Mesenchymal stem cell (in vitro differentiated cells and primary cell): ENCODE results near the gene NRG3.

Experiments
- DNase-seq: peaks from one replicate; pipeline ENCODE4 v3.0.0-alpha.2; 2013
- H2AFZ ChIP-seq: one replicate; pipeline ENCODE4 v1.6.1; 2013; ENCODE audit warnings: low read depth, mild to moderate bottlenecking, control low read depth, inconsistent platforms, low read length, moderate library complexity
- H2AK5ac ChIP-seq: 2 replicates; pipeline ENCODE4 v1.6.1; 2013; ENCODE audit warnings: low read length, moderate library complexity, mild to moderate bottlenecking, inconsistent platforms; ENCODE audit not compliant: severe bottlenecking
- H2BK120ac ChIP-seq: one replicate; pipeline ENCODE4 v1.6.1; 2013; ENCODE audit warnings: low read depth, mild to moderate bottlenecking, inconsistent platforms, low read length, moderate library complexity
- H2BK12ac ChIP-seq, 2 experiments: one replicate each; pipeline ENCODE4 v1.6.1; 2013; ENCODE audit warnings: inconsistent platforms in 2 of 2, low read length in 2 of 2, mild to moderate bottlenecking in 2 of 2, moderate library complexity in 2 of 2, control low read depth in 1 of 2
- H2BK15ac ChIP-seq: one replicate; pipeline ENCODE4 v1.6.1; 2013; ENCODE audit warnings: mild to moderate bottlenecking, low read depth, inconsistent platforms; ENCODE audit not compliant: poor library complexity, severe bottlenecking
- H2BK5ac ChIP-seq: 2 replicates; pipeline ENCODE4 v1.6.1; 2013; ENCODE audit warnings: low read depth, mild to moderate bottlenecking, low read length, control low read depth, inconsistent platforms; ENCODE audit not compliant: poor library complexity, severe bottlenecking
- H3K14ac ChIP-seq, 2 experiments: one replicate each; pipeline ENCODE4 v1.6.1; 2013; ENCODE audit warnings: inconsistent platforms in 2 of 2, low read length in 2 of 2, control low read depth in 1 of 2, mild to moderate bottlenecking in 1 of 2, moderate library complexity in 1 of 2
- H3K18ac ChIP-seq, 2 experiments: one replicate each; pipeline ENCODE4 v1.6.1; 2013; ENCODE audit warnings: inconsistent platforms in 2 of 2, low read length in 2 of 2, control low read depth in 1 of 2, low read depth in 1 of 2, mild to moderate bottlenecking in 1 of 2
- H3K23ac ChIP-seq, 2 experiments: one replicate each; pipeline ENCODE4 v1.6.1; 2013; ENCODE audit warnings: inconsistent platforms in 2 of 2, low read length in 2 of 2, mild to moderate bottlenecking in 2 of 2, moderate library complexity in 2 of 2, control low read depth in 1 of 2
- H3K27ac ChIP-seq: 2 replicates; pipeline ENCODE4 v1.5.1; 2013; ENCODE audit warnings: mild to moderate bottlenecking, moderate library complexity, low read length, control low read depth, inconsistent platforms; ENCODE audit not compliant: poor library complexity, severe bottlenecking
- H3K27me3 ChIP-seq, 2 experiments: 2 replicates each; pipeline versions ENCODE4 v1.6.1 to v1.7.0; 2013; ENCODE audit warnings: low read length in 2 of 2, mild to moderate bottlenecking in 2 of 2, moderate library complexity in 2 of 2, control low read depth in 1 of 2, inconsistent platforms in 1 of 2; ENCODE audit not compliant: control insufficient read depth in 1 of 2, insufficient read depth in 1 of 2
- H3K36me3 ChIP-seq, 2 experiments: 2 replicates each; pipeline versions ENCODE4 v1.6.1 to v1.7.0; 2013; ENCODE audit warnings: low read length in 2 of 2, control low read depth in 1 of 2, inconsistent platforms in 1 of 2, low read depth in 1 of 2, mild to moderate bottlenecking in 1 of 2; ENCODE audit not compliant: insufficient read depth in 2 of 2, control insufficient read depth in 1 of 2
- H3K4ac ChIP-seq, 2 experiments: one replicate each; pipeline ENCODE4 v1.6.1; 2013; ENCODE audit warnings: inconsistent platforms in 2 of 2, low read length in 2 of 2, mild to moderate bottlenecking in 2 of 2, moderate library complexity in 2 of 2, control low read depth in 1 of 2, low read depth in 1 of 2
- H3K4me1 ChIP-seq: 2 replicates; pipeline ENCODE4 v1.6.1; 2013; ENCODE audit warnings: low read depth, low read length, control low read depth; ENCODE audit not compliant: control insufficient read depth, insufficient read depth
- H3K4me2 ChIP-seq: 2 replicates; pipeline ENCODE4 v1.6.1; 2013; ENCODE audit warnings: low read length, mild to moderate bottlenecking, inconsistent platforms; ENCODE audit not compliant: poor library complexity, severe bottlenecking
- H3K4me3 ChIP-seq, 2 experiments: 2 replicates each; pipeline versions ENCODE4 v1.5.1 to v1.7.0; 2013; ENCODE audit warnings: low read length in 2 of 2, mild to moderate bottlenecking in 2 of 2, control low read depth in 1 of 2, low read depth in 1 of 2; ENCODE audit not compliant: insufficient read depth in 1 of 2
- H3K79me1 ChIP-seq: replicated peaks from 2 replicates; pipeline ENCODE4 v1.6.1; 2013; ENCODE audit warnings: mild to moderate bottlenecking, control low read depth, low read length, inconsistent platforms; ENCODE audit not compliant: poor library complexity, severe bottlenecking
- H3K9ac ChIP-seq: 2 replicates; pipeline ENCODE4 v1.7.0; 2013; ENCODE audit warnings: mild to moderate bottlenecking, low read length, moderate library complexity
- H3K9me3 ChIP-seq: 2 replicates; pipeline ENCODE4 v1.7.0; 2013; ENCODE audit warnings: mild to moderate bottlenecking, low read length; ENCODE audit not compliant: control insufficient read depth
- H4K8ac ChIP-seq: one replicate; pipeline ENCODE4 v1.6.1; 2013; ENCODE audit warnings: inconsistent platforms, mild to moderate bottlenecking, low read length, moderate library complexity
- H4K91ac ChIP-seq: one replicate; pipeline ENCODE4 v1.6.1; 2013; ENCODE audit warnings: mild to moderate bottlenecking, low read length, inconsistent platforms
- WGBS: methylation state at CpG from one replicate; pipeline ENCODE4 v1.1.7; 2013; ENCODE audit warnings: mixed read lengths; 5-methylcytosine and 5-hydroxymethylcytosine counted together

NRG3 gene

DNA sequence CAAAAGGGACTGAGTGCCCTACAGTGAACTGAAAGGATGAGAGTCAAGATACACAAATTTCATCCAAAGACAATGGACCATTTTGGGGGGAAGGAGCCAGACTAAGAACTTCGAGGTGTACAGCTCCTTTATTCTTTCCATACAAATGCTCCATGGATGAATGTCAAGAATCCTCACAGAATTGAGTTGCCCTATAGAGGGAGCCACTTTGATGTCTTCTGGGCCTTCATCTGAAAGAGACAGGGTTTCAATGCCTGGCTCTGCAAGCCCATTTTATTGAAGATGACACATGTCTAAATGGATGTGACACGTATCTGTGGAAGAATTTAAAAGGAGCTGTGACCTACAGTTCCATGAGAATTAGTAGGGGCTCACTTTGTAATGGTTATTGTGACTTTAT is 32.0 kb upstream of the NRG3 start:
- no peak overlapping the region for H2BK12ac ChIP-seq
- H3K27ac ChIP-seq, result no peak overlapping the region
- H3K4me3 ChIP-seq, result no peak overlapping the region
- no peak overlapping the region for H3K9ac ChIP-seq
- 100% methylated on average over 1 of the region's 2 CpGs for WGBS
- no peak overlapping the region for H4K8ac ChIP-seq
- H2BK120ac ChIP-seq, result no peak overlapping the region
- no peak overlapping the region for H3K14ac ChIP-seq
- H3K18ac ChIP-seq, result no peak overlapping the region
- H3K23ac ChIP-seq, result no peak overlapping the region
- no peaks in the 10 kb centered on the region for H3K79me1 ChIP-seq
- H3K4me1 ChIP-seq, result no peaks in the 10 kb centered on the region
- H3K4me2 ChIP-seq, result no peak overlapping the region
- no peak overlapping the region for H2BK15ac ChIP-seq
- no peak overlapping the region for H2AFZ ChIP-seq
- DNase-seq, result no peak
- no peaks in the 10 kb centered on the region for H3K36me3 ChIP-seq
- H3K9me3 ChIP-seq, result no peaks in the 10 kb centered on the region
- H4K91ac ChIP-seq, result no peak overlapping the region
- H3K4ac ChIP-seq, result no peak overlapping the region
- H3K27me3 ChIP-seq, result no peaks in the 10 kb centered on the region
- no peak overlapping the region for H2BK5ac ChIP-seq
- no peak overlapping the region for H2AK5ac ChIP-seq

DNA sequence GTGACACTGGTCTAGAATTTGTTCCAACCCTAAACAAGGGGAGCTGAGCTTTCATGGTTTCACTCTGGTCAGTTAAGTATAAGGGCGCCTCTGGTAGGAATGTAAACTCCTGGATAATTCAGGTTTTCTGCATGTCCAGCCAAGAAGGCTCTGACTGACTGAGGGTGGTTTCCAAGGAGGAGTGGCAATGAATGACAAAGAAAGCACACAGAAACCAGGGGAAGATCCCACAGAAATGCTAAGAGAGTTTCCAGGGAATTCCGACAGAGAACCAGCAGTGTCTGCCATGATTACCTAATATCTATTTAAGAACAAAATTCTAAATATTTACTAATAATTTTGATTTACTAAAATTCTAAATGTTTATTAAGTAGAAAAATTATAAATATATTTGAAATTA is 27.3 kb upstream of the NRG3 start:
- no peak overlapping the region for H2BK15ac ChIP-seq
- no peak overlapping the region for H3K18ac ChIP-seq
- H3K9me3 ChIP-seq, result no peaks in the 10 kb centered on the region
- no peaks in the 10 kb centered on the region for H3K4me1 ChIP-seq
- no peak overlapping the region for H3K14ac ChIP-seq
- no peak overlapping the region for H3K23ac ChIP-seq
- no peak overlapping the region for H2BK5ac ChIP-seq
- no peaks in the 10 kb centered on the region for H3K36me3 ChIP-seq
- no peak overlapping the region for H3K9ac ChIP-seq
- H3K79me1 ChIP-seq, result no peaks in the 10 kb centered on the region
- H3K4me2 ChIP-seq, result no peak overlapping the region
- DNase-seq, result no peak
- no peak overlapping the region for H3K4ac ChIP-seq
- H4K91ac ChIP-seq, result no peak overlapping the region
- H2AFZ ChIP-seq, result no peak overlapping the region
- H3K27ac ChIP-seq, result no peak overlapping the region
- H4K8ac ChIP-seq, result no peak overlapping the region
- H2AK5ac ChIP-seq, result no peak overlapping the region
- WGBS, result 50% methylated on average over 1 of the region's 2 CpGs
- no peak overlapping the region for H3K4me3 ChIP-seq
- no peaks in the 10 kb centered on the region for H3K27me3 ChIP-seq
- H2BK12ac ChIP-seq, result no peak overlapping the region
- H2BK120ac ChIP-seq, result no peak overlapping the region

DNA sequence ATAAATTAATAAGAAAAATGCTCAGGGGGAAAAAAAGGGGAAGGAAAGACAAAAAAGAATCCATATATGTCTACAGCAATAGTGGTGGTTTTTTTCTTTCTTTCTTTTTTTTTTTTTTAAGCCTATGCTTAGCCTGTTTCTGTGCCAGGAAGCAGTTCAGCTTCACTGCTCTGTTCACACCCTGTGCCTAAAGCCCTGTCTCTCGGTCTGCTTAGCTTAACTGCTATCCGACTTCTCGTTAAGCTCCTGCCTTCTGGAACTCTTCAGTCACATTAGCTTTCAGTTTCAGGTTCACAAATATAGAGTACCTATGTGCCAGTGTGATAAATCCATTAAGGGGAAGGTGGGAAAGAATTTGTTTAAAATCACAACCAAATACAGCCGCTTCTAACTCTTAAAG is 26.5 kb upstream of the NRG3 start:
- no peak overlapping the region for H3K4me3 ChIP-seq
- H2BK12ac ChIP-seq, result no peak overlapping the region
- no peak overlapping the region for H3K23ac ChIP-seq
- no peaks in the 10 kb centered on the region for H3K79me1 ChIP-seq
- H2AK5ac ChIP-seq, result no peak overlapping the region
- DNase-seq, result no peak
- peaks cover 1% of the 10 kb centered on the region for H3K9me3 ChIP-seq
- H3K27me3 ChIP-seq, result no peaks in the 10 kb centered on the region
- H3K36me3 ChIP-seq, result no peaks in the 10 kb centered on the region
- no peak overlapping the region for H3K4me2 ChIP-seq
- H3K27ac ChIP-seq, result no peak overlapping the region
- H3K4ac ChIP-seq, result no peak overlapping the region
- H2BK15ac ChIP-seq, result no peak overlapping the region
- H2BK5ac ChIP-seq, result no peak overlapping the region
- no peak overlapping the region for H2BK120ac ChIP-seq
- H4K8ac ChIP-seq, result no peak overlapping the region
- no peaks in the 10 kb centered on the region for H3K4me1 ChIP-seq
- H3K9ac ChIP-seq, result no peak overlapping the region
- no peak overlapping the region for H3K18ac ChIP-seq
- no peak overlapping the region for H3K14ac ChIP-seq
- H4K91ac ChIP-seq, result no peak overlapping the region
- WGBS, result 20% methylated on average over 1 of the region's 4 CpGs
- no peak overlapping the region for H2AFZ ChIP-seq

DNA sequence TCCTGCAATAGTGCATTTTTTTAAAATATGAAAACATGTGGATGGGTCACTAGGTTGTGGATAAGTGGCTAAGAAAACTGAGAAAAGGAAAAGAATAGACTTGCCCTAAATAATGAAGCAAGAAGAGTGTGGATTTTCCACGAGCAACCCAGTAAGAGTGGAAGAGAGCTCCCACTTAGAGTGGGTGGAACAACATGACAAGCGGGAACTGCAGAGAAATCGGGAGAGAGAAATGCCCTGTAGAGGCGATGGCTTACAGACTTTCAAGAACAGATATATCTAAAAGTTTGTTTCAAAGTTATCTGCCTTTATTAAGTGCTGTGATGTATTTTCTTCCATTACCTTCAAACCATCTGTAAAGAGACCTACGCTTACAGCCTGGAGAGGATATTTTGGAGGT is 26.1 kb upstream of the NRG3 start:
- no peak overlapping the region for H3K4me3 ChIP-seq
- H3K4ac ChIP-seq, result no peak overlapping the region
- H2BK120ac ChIP-seq, result no peak overlapping the region
- no peak overlapping the region for H3K9ac ChIP-seq
- no peak overlapping the region for H2AFZ ChIP-seq
- WGBS, result 94% methylated on average over 3 of the region's 5 CpGs
- H3K9me3 ChIP-seq, result peaks cover 6% of the 10 kb centered on the region
- DNase-seq, result no peak
- no peak overlapping the region for H3K4me2 ChIP-seq
- no peak overlapping the region for H3K14ac ChIP-seq
- no peaks in the 10 kb centered on the region for H3K79me1 ChIP-seq
- H3K27me3 ChIP-seq, result no peaks in the 10 kb centered on the region
- no peak overlapping the region for H4K91ac ChIP-seq
- H2BK5ac ChIP-seq, result no peak overlapping the region
- no peaks in the 10 kb centered on the region for H3K36me3 ChIP-seq
- H2BK15ac ChIP-seq, result no peak overlapping the region
- no peak overlapping the region for H3K18ac ChIP-seq
- no peak overlapping the region for H3K27ac ChIP-seq
- H3K23ac ChIP-seq, result no peak overlapping the region
- no peak overlapping the region for H2BK12ac ChIP-seq
- H2AK5ac ChIP-seq, result no peak overlapping the region
- H3K4me1 ChIP-seq, result no peaks in the 10 kb centered on the region
- no peak overlapping the region for H4K8ac ChIP-seq
